Measurements from ENCODE around the gene ARL5B. TPM values are rescaled to one million over a fixed set of nuclear protein-coding genes. Genes with fewer than 3 reads are reported as not detected.
"Not testable (repeated sequence)": the region's sequence is repeated elsewhere in the genome, so short reads cannot be mapped to it uniquely, and the experiment has no call there.

ARL5B gene, protein sequence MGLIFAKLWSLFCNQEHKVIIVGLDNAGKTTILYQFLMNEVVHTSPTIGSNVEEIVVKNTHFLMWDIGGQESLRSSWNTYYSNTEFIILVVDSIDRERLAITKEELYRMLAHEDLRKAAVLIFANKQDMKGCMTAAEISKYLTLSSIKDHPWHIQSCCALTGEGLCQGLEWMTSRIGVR
- 19.9 and 24.2 TPM in 2 replicates for polyA plus RNA-seq (2014; cell fraction: cytosol; rRNA removed)
- 19.0 and 26.0 TPM in 2 replicates for polyA plus RNA-seq (2014; cell fraction: nucleus; rRNA removed)

- peak; percentile 92 for DNase-seq (ENCODE audit: low spot score)
Measured at GRCh38 chr10:18659125-18659818, at the start of gene ARL5B. ARL5B (plus strand) TSS chr10:18659431; CDS start chr10:18659638, 207 bp downstream.

GRCh38 chr10:18610517-18610916 lies 48.7 kb upstream of the ARL5B start:
- DNase-seq (ENCODE audit: low spot score): no peak

DNA sequence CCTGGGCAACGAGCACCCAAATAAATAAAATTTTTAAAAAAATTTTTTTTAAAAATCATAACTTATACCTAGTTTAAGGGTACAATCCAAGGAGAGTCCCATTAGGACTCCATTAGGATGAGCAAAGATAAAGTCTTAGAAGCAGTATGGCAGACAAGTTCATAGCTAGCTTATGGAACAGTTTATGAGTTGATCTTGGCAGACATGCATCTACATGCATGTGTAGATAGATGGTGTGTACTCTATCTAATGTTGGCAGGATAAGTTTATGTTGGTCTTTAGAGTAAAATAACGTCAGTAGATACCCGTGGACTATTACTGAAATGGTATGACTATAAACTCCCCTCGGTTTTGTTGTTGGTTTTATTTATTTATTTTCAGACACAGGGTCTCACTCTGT lies 48.1 kb upstream of the ARL5B start:
- DNase-seq (ENCODE audit: low spot score): no peak

DNA sequence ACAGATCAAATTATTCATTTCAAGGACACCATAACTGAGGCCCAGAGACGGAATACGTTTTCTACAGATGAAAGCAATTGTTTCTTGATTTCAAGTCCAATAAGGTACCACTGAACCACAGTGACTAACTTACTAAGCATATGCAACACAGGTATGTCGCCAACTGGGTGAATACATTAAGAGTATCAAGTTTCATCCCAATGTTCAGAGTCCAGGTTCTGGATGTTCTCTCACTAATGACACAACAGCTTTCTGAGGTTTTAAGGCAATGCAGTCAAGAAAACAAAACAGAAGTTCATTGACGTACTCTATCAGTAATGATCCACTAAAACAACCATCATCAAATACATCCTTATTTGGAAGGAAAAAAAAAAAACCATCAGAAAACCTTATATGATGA lies 43.6 kb upstream of the ARL5B start:
- no peak for DNase-seq (ENCODE audit: low spot score)

- DNase-seq (ENCODE audit: low spot score): no peak
Measured at GRCh38 chr10:18616337-18616736, 42.9 kb upstream of the ARL5B start.

GRCh38 chr10:18619016-18619415 lies 40.2 kb upstream of the ARL5B start:
- no peak for DNase-seq (ENCODE audit: low spot score)

- DNase-seq (ENCODE audit: low spot score): no peak
Measured at GRCh38 chr10:18620856-18621255, 38.4 kb upstream of the ARL5B start.

DNA sequence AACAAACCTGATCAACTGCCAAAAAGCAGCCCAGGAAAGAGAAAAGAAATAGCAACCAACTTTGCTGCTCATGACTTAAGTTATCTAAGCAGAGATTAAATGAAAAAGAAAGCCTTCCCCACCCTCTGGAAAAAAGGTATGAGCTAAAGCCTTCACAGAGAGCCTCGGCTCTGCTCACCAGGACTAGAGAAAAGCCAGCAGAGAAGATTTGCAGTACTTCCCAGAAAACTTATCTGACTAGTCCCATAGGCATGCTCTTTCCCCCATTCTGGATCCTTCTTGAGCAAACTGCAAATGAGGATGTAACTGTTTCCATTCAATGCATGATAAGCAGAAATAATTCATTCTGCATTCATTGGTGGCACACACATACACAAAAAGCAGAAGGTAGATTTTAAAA lies 35.6 kb upstream of the ARL5B start:
- not testable (repeated sequence) for DNase-seq (ENCODE audit: low spot score)

DNA sequence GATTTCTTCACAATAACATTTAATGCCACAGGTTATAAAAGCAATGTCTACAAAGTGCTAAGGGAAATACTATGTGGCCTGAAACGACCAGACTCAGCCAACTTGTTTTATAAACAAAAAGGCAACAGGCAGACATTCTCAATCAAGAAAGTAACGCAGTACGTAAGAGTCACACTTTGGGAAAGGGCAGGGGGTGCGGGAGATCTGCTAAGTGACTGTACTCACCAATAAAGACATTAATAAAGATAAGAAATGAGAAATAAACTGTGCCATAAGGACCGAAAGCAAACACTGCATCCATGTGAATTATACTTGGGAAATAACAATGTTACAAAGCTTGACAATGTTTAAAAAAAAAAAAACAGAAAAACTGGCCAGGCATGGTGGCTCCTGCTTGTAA lies 33.3 kb upstream of the ARL5B start:
- no peak for DNase-seq (ENCODE audit: low spot score)

DNA sequence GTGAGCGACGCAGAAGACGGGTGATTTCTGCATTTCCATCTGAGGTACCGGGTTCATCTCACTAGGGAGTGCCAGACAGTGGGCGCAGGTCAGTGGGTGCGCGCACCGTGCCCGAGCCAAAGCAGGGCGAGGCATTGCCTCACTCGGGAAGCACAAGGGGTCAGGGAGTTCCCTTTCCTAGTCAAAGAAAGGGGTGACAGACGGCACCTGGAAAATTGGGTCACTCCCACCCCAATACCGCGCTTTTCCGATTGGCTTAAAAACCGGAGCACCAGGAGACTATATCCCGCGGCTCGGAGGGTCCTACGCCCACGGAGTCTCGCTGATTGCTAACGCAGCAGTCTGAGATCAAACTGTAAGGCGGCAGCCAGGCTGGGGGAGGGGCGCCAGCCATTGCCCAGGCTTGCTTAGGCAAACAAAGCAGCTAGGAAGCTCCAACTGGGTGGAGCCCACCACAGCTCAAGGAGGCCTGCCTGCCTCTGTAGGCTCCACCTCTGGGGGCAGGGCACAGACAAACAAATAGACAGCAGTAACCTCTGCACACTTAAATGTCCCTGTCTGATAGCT lies 31.7 kb upstream of the ARL5B start:
- DNase-seq (ENCODE audit: low spot score): peak; percentile 67

GRCh38 chr10:18632500-18632899 lies 26.7 kb upstream of the ARL5B start:
- not testable (repeated sequence) for DNase-seq (ENCODE audit: low spot score)

- DNase-seq (ENCODE audit: low spot score): no peak
Measured at GRCh38 chr10:18635995-18636394, 23.2 kb upstream of the ARL5B start.

DNA sequence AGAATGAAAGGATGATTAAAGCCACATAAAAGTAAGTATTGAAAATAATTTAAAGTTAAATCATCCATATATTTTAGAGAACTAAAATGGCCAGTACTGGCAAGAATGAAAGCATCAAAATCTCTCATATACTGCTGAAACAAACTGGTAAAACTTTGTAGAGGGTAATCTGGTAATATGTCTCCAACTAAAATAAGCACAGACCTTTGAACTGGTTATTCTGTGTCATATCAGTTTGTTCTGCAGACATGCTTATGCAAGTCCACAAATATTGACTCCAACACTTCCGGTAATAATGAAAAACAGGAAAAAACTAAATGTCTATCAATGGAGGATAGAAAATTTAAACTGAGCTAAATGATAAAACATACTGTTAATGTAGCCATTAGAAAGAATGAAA lies 21.8 kb upstream of the ARL5B start:
- DNase-seq (ENCODE audit: low spot score): not testable (repeated sequence)

GRCh38 chr10:18639719-18640118 lies 19.5 kb upstream of the ARL5B start:
- DNase-seq (ENCODE audit: low spot score): not testable (repeated sequence)

DNA sequence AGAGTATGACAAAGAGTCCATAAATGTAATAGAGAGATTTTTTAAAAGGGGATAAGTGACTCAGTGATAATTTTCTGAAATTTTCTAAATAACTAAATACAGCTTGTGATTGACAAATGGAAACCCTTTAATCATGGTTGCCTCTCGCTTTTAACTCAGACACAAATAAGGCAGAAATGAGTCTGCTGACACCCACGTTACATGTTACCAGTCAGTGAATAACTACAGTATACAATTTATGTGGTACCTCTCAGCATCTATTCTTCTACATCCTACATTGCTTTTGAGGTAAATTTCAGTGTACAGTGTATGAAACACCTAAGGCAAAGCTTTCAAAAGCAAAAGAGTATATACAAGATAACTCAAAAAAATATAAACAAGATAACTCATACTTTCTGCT lies 12.1 kb upstream of the ARL5B start:
- no peak for DNase-seq (ENCODE audit: low spot score)

GRCh38 chr10:18647945-18648344 lies 11.3 kb upstream of the ARL5B start:
- no peak for DNase-seq (ENCODE audit: low spot score)

GRCh38 chr10:18649364-18649959 lies 9.8 kb upstream of the ARL5B start:
- DNase-seq (ENCODE audit: low spot score): no peak

- no peak for DNase-seq (ENCODE audit: low spot score)
Measured at GRCh38 chr10:18650404-18650997, 8.7 kb upstream of the ARL5B start.

- DNase-seq (ENCODE audit: low spot score): peak; percentile 79
Measured at GRCh38 chr10:18651324-18652007, 7.8 kb upstream of the ARL5B start, which contains the start of gene NSUN6. NSUN6 (minus strand) TSS chr10:18651587; CDS start chr10:18651203, 384 bp downstream.

DNA sequence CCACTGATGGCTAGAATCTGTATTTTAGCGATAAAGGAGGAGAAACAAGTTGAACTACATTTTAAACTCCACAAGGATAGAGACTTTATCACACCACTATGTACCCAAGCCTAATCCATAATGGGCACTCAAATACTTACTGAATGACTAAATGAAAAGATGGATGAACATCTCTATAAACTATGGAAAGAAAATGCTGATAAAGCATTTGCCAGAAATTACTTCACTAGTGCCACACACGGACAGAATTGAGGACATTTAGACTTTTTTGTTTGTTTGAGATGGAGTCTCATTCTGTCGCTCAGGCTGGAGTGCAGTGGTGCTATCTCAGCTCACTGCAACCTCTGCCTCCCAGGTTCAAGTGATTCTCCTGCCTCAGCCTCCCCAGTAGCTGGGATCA lies 6.1 kb upstream of the ARL5B start:
- no peak for DNase-seq (ENCODE audit: low spot score)

GRCh38 chr10:18656724-18657123 lies 2.5 kb upstream of the ARL5B start:
- no peak for DNase-seq (ENCODE audit: low spot score)

All from SK-N-DZ (cell line).